Kidney (tissue), 22 donors: Measurements from ENCODE around the gene GUCA1A. TPM values are rescaled to one million over a fixed set of nuclear protein-coding genes. Genes with fewer than 3 reads are reported as not detected.

Experiments
- DNase-seq, 5 donors: peaks; one replicate each; pipeline ENCODE4 v3.0.0-alpha.2; 2013 to 2020
- FAIRE-seq: peaks from 2 replicates; lab custom pipeline; 2012; peaks lifted over from hg19 to GRCh38; lab: Jason Lieb, UNC
- H3K27ac ChIP-seq, 2 donors: one replicate each; pipeline ENCODE4 v1.7.0; 2013; ENCODE audit warnings: low read depth in 2 of 2, low read length in 2 of 2, inconsistent platforms in 1 of 2
- H3K27me3 ChIP-seq: one replicate; pipeline ENCODE4 v1.7.1; 2013; ENCODE audit warnings: low read length, inconsistent platforms; ENCODE audit not compliant: control insufficient read depth, insufficient read depth
- H3K36me3 ChIP-seq, 3 donors: one replicate each; pipeline versions ENCODE4 v1.7.0 to v1.7.1; 2013; ENCODE audit warnings: low read length in 3 of 3, control low read depth in 1 of 3, inconsistent platforms in 1 of 3; ENCODE audit not compliant: insufficient read depth in 3 of 3, control insufficient read depth in 2 of 3
- H3K4me1 ChIP-seq, 3 donors: one replicate each; pipeline versions ENCODE4 v1.7.0 to v1.7.1; 2013; ENCODE audit warnings: low read length in 3 of 3, inconsistent platforms in 1 of 3, low read depth in 1 of 3; ENCODE audit not compliant: control insufficient read depth in 2 of 3, insufficient read depth in 2 of 3
- H3K4me3 ChIP-seq, 3 donors: one replicate each; pipeline versions ENCODE4 v1.7.0 to v1.8.1; 2013; ENCODE audit warnings: low read length in 3 of 3, control low read depth in 1 of 3, inconsistent platforms in 1 of 3
- H3K9ac ChIP-seq, 3 donors: one replicate each; pipeline versions ENCODE4 v1.7.0 to v1.7.1; 2013; ENCODE audit warnings: low read length in 3 of 3, control low read depth in 1 of 3, inconsistent platforms in 1 of 3
- H3K9me3 ChIP-seq, 3 donors: one replicate each; pipeline versions ENCODE4 v1.7.0 to v1.7.1; 2013; ENCODE audit warnings: low read length in 3 of 3, control low read depth in 1 of 3, inconsistent platforms in 1 of 3; ENCODE audit not compliant: control insufficient read depth in 2 of 3, insufficient read depth in 1 of 3
- intact Hi-C: fragments of 100-400 bp; cut with DNase I; formaldehyde crosslinking; loops from one replicate; pipeline ENCODE4 v1.11.1; 2022
- long read RNA-seq, 10 donors: library from polyadenylated mRNA in 1 of 10; unstranded in 1 of 10; transcript quantifications; one replicate each; pipeline ENCODE4 v2.0.0 and lab custom pipeline, GENCODE V29; 2021 to 2026
- polyA plus RNA-seq: library from polyadenylated mRNA; stranded (reverse); fragments of 350-450 nt; fragmentation: Illumina TruSeq; extraction: RNeasy Lipid Tissue Mini Kit (QIAGEN cat#74804); gene quantifications from one replicate; pipeline ENCODE4 v1.2.3, GENCODE V29; 2014; ENCODE audit warnings: low read depth, low replicate concordance; ENCODE audit not compliant: insufficient read depth
- total RNA-seq: library from RNA; stranded (reverse); fragmentation: NEBNext Ultra II Directional; extraction: Animal tissue kit (Norgen Biotek cat#: 25700); gene quantifications from one replicate; pipeline ENCODE4 v1.2.1, GENCODE V29; 2021
- TF ChIP-seq, protein P1 (sequence below): IDR thresholded peaks from 3 replicates; pipeline ENCODE4 v1.5.1; 2012; ENCODE audit warnings: mild to moderate bottlenecking, moderate library complexity, borderline replicate concordance; ENCODE audit not compliant: insufficient read depth; ENCODE audit errors: extremely low read depth
- donor health status: control.
- donor health status: control.
- donor health status: control.
- donor health status: control.
- donor health status: control.
- donor health status: DM: yes; HTN: yes; CAD: no.
- donor health status: Normal renal cell carcinoma (clear cell type).

Gene GUCA1A
- total RNA-seq (not detected), polyA plus RNA-seq (not detected)
- long read RNA-seq, donor 1: 0 reads
- long read RNA-seq, donor 2: 0 reads
- long read RNA-seq, donor 3: 0 reads
- long read RNA-seq, donor 4: 0 reads
- long read RNA-seq, donor 5: 0 reads
- long read RNA-seq, donor 6: 0 reads
- long read RNA-seq, donor 7: 0 reads
- long read RNA-seq, donor 8: 0 reads
- long read RNA-seq, donor 9: 0 reads
- long read RNA-seq, donor 10: 0 reads

GRCh38 chr6:42173101-42173500 is at the start of gene GUCA1A:
TSS of gene GUCA1A (plus strand) at chr6:42173364. CDS start at chr6:42173614, 250 bp downstream.
- Histone ChIP-seq H3K27ac (no peak within 1 kb of the TSS), H3K4me3 (no peak within 1 kb of the TSS), H3K36me3 (no peaks in the 10 kb centered on the region), H3K4me1 (peaks cover 0 to 2% (median 0%) of the 10 kb centered on the region in 3 donors), H3K27me3 (no peaks in the 10 kb centered on the region), H3K9me3 (no peaks in the 10 kb centered on the region), H3K9ac (no peak within 1 kb of the TSS)
- TF ChIP-seq, protein P1, sequence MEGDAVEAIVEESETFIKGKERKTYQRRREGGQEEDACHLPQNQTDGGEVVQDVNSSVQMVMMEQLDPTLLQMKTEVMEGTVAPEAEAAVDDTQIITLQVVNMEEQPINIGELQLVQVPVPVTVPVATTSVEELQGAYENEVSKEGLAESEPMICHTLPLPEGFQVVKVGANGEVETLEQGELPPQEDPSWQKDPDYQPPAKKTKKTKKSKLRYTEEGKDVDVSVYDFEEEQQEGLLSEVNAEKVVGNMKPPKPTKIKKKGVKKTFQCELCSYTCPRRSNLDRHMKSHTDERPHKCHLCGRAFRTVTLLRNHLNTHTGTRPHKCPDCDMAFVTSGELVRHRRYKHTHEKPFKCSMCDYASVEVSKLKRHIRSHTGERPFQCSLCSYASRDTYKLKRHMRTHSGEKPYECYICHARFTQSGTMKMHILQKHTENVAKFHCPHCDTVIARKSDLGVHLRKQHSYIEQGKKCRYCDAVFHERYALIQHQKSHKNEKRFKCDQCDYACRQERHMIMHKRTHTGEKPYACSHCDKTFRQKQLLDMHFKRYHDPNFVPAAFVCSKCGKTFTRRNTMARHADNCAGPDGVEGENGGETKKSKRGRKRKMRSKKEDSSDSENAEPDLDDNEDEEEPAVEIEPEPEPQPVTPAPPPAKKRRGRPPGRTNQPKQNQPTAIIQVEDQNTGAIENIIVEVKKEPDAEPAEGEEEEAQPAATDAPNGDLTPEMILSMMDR: no peak
- intact Hi-C loops: no loop called here
- no peak for FAIRE-seq
- DNase-seq: no peak

- no peak for DNase-seq
- Histone ChIP-seq H3K4me1 (peaks cover 0 to 4% (median 0%) of the 10 kb centered on the region in 3 donors), H3K36me3 (no peaks in the 10 kb centered on the region), H3K27me3 (no peaks in the 10 kb centered on the region), H3K9ac (no peak overlapping the region), H3K27ac (peak overlapping the region in 1 of 2 donors; percentile 4), H3K9me3 (no peaks in the 10 kb centered on the region), H3K4me3 (no peak overlapping the region)
- no peak for FAIRE-seq
- TF ChIP-seq, protein P1: no peak
- intact Hi-C loops: no loop called here
Measured at GRCh38 chr6:42123379-42124103, 49.6 kb upstream of the GUCA1A start.

GRCh38 chr6:42124223-42124836 is 48.8 kb upstream of the GUCA1A start:
- TF ChIP-seq, protein P1: no peak
- Histone ChIP-seq H3K36me3 (no peaks in the 10 kb centered on the region), H3K27me3 (no peaks in the 10 kb centered on the region), H3K9ac (no peak overlapping the region), H3K9me3 (no peaks in the 10 kb centered on the region), H3K4me3 (no peak overlapping the region), H3K4me1 (peaks cover 0 to 4% (median 0%) of the 10 kb centered on the region in 3 donors), H3K27ac (no peak overlapping the region)
- intact Hi-C loops: no loop called here
- DNase-seq (no peak), FAIRE-seq (no peak)
